ENCODE data around the gene AOC3. TPM values are rescaled to one million over a fixed set of nuclear protein-coding genes. Genes with fewer than 3 reads are reported as not detected.

AOC3 gene
- polyA plus RNA-seq, 1 of the 3 experiments (the other 2 are of a cell fraction) = 0.03 TPM

DNA sequence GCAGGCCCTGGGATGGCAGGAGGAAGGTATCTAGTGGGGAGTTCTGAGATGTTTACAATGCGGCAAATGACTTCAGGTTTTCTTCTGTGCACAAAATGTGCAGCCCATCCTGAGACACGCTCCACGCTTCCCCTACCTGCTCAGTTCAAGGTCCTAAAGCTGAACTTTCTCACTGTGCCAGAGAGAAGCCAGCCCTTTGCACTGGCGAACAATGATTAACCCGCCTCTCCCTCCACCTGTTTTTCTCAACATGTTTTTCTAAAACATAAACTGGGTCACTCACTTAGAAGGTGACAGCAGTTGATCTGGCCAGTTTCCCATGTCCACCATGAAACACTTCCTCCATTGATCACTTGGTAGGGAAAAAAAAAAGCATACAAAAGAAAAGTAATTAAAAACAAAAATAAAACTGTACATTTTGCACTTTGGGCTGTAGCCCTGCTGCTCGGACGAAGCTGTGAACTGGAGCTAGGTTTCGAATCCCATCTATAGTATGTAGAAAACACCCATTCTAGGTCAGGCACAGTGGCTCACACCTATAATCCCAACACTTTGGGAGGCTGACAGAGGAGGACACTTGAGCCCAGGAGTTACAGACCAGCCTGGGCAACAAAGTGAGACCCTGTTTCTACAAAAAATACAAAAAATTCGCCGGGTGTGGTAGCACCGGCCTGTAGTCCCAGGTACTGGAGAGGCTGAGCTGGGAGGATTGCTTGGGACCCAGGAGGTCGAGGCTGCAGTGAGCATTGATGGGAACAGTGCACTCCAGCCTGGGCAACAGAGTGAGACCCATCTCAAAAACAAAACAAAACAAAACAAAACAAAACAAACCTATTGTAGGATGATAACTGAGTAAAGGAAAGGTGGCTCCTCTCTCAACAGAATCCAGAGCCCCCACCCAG lies 43.5 kb downstream of the AOC3 start:
- DNase-seq = no peak
- Histone ChIP-seq H3K27ac (ENCODE audit: low read depth in 2 of 2, low read length in 1 of 2) (no peak overlapping the region; a peak in 1 of 4 replicates), H2AFZ (ENCODE audit: low read depth) (0 out of 2 replicates have a peak overlapping the region, but pooled peaks have one; percentile 17), H3K4me2 (no peak overlapping the region; the same call in 1 of the 2 replicates), H3K9me3 (no peaks in the 10 kb centered on the region), H3K9ac (no peak overlapping the region), H4K20me1 (ENCODE audit: insufficient read depth) (no peaks in the 10 kb centered on the region), H3K4me1 (ENCODE audit: control insufficient read depth in 1 of 2, insufficient read depth in 2 of 2, low read depth in 1 of 2, low read length in 1 of 2) (no peaks in the 10 kb centered on the region), H3K9me2 (no peaks in the 10 kb centered on the region), H3K4me3 (ENCODE audit: low read depth in 2 of 2, low read length in 1 of 2) (no peak overlapping the region), H3K27me3 (ENCODE audit: insufficient read depth) (peaks cover 5% of the 10 kb centered on the region; the same call in 1 of the 2 replicates), H3K36me3 (replicated peaks in 1 of 2; ENCODE audit: control insufficient read depth in 1 of 2, insufficient read depth in 2 of 2, low read length in 1 of 2) (no peaks in the 10 kb centered on the region), H3F3A (replicated peaks; ENCODE audit: insufficient read depth) (peaks cover 6% of the 10 kb centered on the region), H3K79me2 (ENCODE audit: insufficient read depth) (no peaks in the 10 kb centered on the region)
- ChIA-PET POLR2A (no interaction called here), CTCF (interaction anchor here (0.8 kb wide), 1 partner anchor 17 kb away, joined by 3 read pairs; no protein-coding TSS in a partner anchor)
- 76% methylated on average over 12 of the region's 12 CpGs for WGBS (ENCODE audit: low lambda C conversion rate)
- TF ChIP-seq, protein P1, sequence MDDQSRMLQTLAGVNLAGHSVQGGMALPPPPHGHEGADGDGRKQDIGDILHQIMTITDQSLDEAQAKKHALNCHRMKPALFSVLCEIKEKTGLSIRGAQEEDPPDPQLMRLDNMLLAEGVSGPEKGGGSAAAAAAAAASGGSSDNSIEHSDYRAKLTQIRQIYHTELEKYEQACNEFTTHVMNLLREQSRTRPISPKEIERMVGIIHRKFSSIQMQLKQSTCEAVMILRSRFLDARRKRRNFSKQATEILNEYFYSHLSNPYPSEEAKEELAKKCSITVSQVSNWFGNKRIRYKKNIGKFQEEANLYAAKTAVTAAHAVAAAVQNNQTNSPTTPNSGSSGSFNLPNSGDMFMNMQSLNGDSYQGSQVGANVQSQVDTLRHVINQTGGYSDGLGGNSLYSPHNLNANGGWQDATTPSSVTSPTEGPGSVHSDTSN (IDR thresholded peaks at IDR 0.05) = no peak
- TF ChIP-seq NRF1 (IDR thresholded peaks at IDR 0.05; ENCODE audit: low read depth, low read length) (no peak), CHD2 (IDR thresholded peaks at IDR 0.05; ENCODE audit: low read length, partially characterized antibody) (no peak), YY1 (IDR thresholded peaks at IDR 0.05; ENCODE audit: low read depth) (no peak), MXI1 (IDR thresholded peaks at IDR 0.05; ENCODE audit: low read depth, low read length) (no peak), SIN3A (IDR thresholded peaks at IDR 0.05; ENCODE audit: borderline replicate concordance, low read depth, low read length) (no peak), TCF12 (IDR thresholded peaks at IDR 0.05) (no peak), RXRA (IDR thresholded peaks at IDR 0.05; ENCODE audit: borderline replicate concordance, low read depth) (no peak), RFX5 (IDR thresholded peaks at IDR 0.05; ENCODE audit: low read length) (no peak), FOSL2 (IDR thresholded peaks at IDR 0.05; ENCODE audit: borderline replicate concordance, low read depth) (no peak), MEF2A (IDR thresholded peaks at IDR 0.05; ENCODE audit: borderline replicate concordance, low read depth) (no peak), TEAD4 (IDR thresholded peaks at IDR 0.05; ENCODE audit: borderline replicate concordance, insufficient read depth) (no peak), GABPA (IDR thresholded peaks at IDR 0.05; ENCODE audit: low read depth) (no peak), JUND (IDR thresholded peaks at IDR 0.05) (no peak)
- TF ChIP-seq, protein P2, sequence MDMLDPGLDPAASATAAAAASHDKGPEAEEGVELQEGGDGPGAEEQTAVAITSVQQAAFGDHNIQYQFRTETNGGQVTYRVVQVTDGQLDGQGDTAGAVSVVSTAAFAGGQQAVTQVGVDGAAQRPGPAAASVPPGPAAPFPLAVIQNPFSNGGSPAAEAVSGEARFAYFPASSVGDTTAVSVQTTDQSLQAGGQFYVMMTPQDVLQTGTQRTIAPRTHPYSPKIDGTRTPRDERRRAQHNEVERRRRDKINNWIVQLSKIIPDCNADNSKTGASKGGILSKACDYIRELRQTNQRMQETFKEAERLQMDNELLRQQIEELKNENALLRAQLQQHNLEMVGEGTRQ (IDR thresholded peaks at IDR 0.05; ENCODE audit: borderline replicate concordance, low read depth, low read length) = no peak
- TF ChIP-seq, protein P3, sequence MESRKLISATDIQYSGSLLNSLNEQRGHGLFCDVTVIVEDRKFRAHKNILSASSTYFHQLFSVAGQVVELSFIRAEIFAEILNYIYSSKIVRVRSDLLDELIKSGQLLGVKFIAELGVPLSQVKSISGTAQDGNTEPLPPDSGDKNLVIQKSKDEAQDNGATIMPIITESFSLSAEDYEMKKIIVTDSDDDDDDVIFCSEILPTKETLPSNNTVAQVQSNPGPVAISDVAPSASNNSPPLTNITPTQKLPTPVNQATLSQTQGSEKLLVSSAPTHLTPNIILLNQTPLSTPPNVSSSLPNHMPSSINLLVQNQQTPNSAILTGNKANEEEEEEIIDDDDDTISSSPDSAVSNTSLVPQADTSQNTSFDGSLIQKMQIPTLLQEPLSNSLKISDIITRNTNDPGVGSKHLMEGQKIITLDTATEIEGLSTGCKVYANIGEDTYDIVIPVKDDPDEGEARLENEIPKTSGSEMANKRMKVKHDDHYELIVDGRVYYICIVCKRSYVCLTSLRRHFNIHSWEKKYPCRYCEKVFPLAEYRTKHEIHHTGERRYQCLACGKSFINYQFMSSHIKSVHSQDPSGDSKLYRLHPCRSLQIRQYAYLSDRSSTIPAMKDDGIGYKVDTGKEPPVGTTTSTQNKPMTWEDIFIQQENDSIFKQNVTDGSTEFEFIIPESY (IDR thresholded peaks at IDR 0.05; ENCODE audit: borderline replicate concordance, low read depth) = no peak
